AG04449 (cell line): ENCODE results near the gene TGFBI.

Experiments
- CTCF ChIA-PET: fragments of 350-600 bp; formaldehyde crosslinking; extraction: SDS; loops from one replicate; lab custom pipeline; 2021; ENCODE audit warnings: antibody characterized with exemption; lab: Yijun Ruan, JAX
- POLR2A ChIA-PET: fragments of 400-600, 350-600 bp; formaldehyde crosslinking; extraction: SDS; loops from one replicate; lab custom pipeline; 2020; ENCODE audit warnings: antibody characterized with exemption, inconsistent platforms; lab: Yijun Ruan, JAX
- DNase-seq: peaks from one replicate; pipeline ENCODE4 v3.0.0-alpha.2; 2010; ENCODE audit warnings: low read depth, low spot score
- H3K4me3 ChIP-seq: 2 replicates; pipeline ENCODE4 v1.5.1; 2011; ENCODE audit warnings: low read depth, mild to moderate bottlenecking, control low read depth, low read length
- CTCF ChIP-seq: IDR thresholded peaks from one replicate; pipeline ENCODE4 v1.5.1; 2011; ENCODE audit warnings: mild to moderate bottlenecking, moderate library complexity, low read length, control low read depth, inconsistent platforms; ENCODE audit not compliant: insufficient read depth; ENCODE audit errors: missing control alignments

TGFBI gene

GRCh38 chr5:136015966-136016650 is 12.7 kb upstream of the TGFBI start:
- no peak for DNase-seq
- ChIA-PET POLR2A (interaction anchor here (0.6 to 1.6 kb wide), 2 partner anchors 13 to 22 kb away, joined by 3 to 5 read pairs; partner anchors contain the start of gene TGFBI), CTCF (interaction anchor here (1.3 to 3.2 kb wide), 2 partner anchors 41 to 71 kb away, joined by 5 to 9 read pairs; no protein-coding TSS in a partner anchor)
- no peak for TF ChIP-seq CTCF
- no peak overlapping the region for H3K4me3 ChIP-seq

GRCh38 chr5:136016945-136017530 is 11.8 kb upstream of the TGFBI start:
- ChIA-PET CTCF (interaction anchor here (3.2 kb wide), 1 partner anchor 41 kb away, joined by 9 read pairs; no protein-coding TSS in a partner anchor), POLR2A (interaction anchor here (0.7 to 5.1 kb wide), 6 partner anchors 9 to 41 kb away, joined by 3 to 27 read pairs (median 8); partner anchors contain the start of gene TGFBI)
- H3K4me3 ChIP-seq = no peak overlapping the region
- no peak for DNase-seq
- no peak for TF ChIP-seq CTCF

- CTCF ChIA-PET = interaction anchor here (0.6 to 2.3 kb wide), 11 partner anchors 9 to 78 kb away, joined by 3 to 8 read pairs (median 3); no protein-coding TSS in a partner anchor
- POLR2A ChIA-PET = interaction anchor here (0.6 to 5.1 kb wide), 7 partner anchors 10 to 664 kb away, joined by 3 to 27 read pairs (median 8); partner anchors contain the start of gene TGFBI
- no peak overlapping the region for H3K4me3 ChIP-seq
- DNase-seq = peak; percentile 96
- TF ChIP-seq CTCF = peak; percentile 66
These were observed 9.7 kb upstream of the TGFBI start for GRCh38 chr5:136018814-136019783.

- POLR2A ChIA-PET = interaction anchor here (0.6 to 5.1 kb wide), 6 partner anchors 9 to 663 kb away, joined by 3 to 27 read pairs (median 12); partner anchors contain the start of gene TGFBI
- TF ChIP-seq CTCF = no peak
- CTCF ChIA-PET = interaction anchor here (0.7 to 2.3 kb wide), 4 partner anchors 8 to 37 kb away, joined by 3 to 8 read pairs (median 3); no protein-coding TSS in a partner anchor
- peak overlapping the region; percentile 3; the same call in 1 of the 2 replicates for H3K4me3 ChIP-seq
- DNase-seq = no peak
These were observed 8.8 kb upstream of the TGFBI start for GRCh38 chr5:136020001-136020382.

- H3K4me3 ChIP-seq = no peak overlapping the region
- no peak for TF ChIP-seq CTCF
- CTCF ChIA-PET = interaction anchor here (1.4 to 2.3 kb wide), 2 partner anchors 9 to 37 kb away, joined by 3 to 8 read pairs; no protein-coding TSS in a partner anchor
- peak; percentile 97 for DNase-seq
- POLR2A ChIA-PET = interaction anchor here (0.6 to 5.1 kb wide), 7 partner anchors 8 to 38 kb away, joined by 3 to 27 read pairs (median 4); partner anchors contain the start of gene TGFBI
These were observed 8.3 kb upstream of the TGFBI start for GRCh38 chr5:136020383-136021015.
